ENCODE data around the gene HMOX1. TPM values are rescaled to one million over a fixed set of nuclear protein-coding genes. Genes with fewer than 3 reads are reported as not detected.

Gene HMOX1
- total RNA-seq, 1 donor from 2014 or later = 2.0 TPM

- Mint-ChIP-seq H3K27ac (peak overlapping the region; percentile 49), H3K36me3 (ENCODE audit: low read depth) (peaks cover 1% of the 10 kb centered on the region), H3K4me3 (no peak overlapping the region), H3K4me1 (ENCODE audit: low read depth) (peaks cover 21% of the 10 kb centered on the region), H3K9me3 (no peaks in the 10 kb centered on the region), H3K27me3 (ENCODE audit: insufficient read depth) (peaks cover 17% of the 10 kb centered on the region)
- intact Hi-C loops (cut with micrococcal nuclease) = no loop called here
- DNase-seq (ENCODE audit: low spot score) = no peak
Measured at GRCh38 chr22:35377735-35378134, 3.2 kb upstream of the HMOX1 start.

- Mint-ChIP-seq H3K27me3 (ENCODE audit: insufficient read depth) (peaks cover 21% of the 10 kb centered on the region), H3K4me1 (ENCODE audit: low read depth) (peaks cover 21% of the 10 kb centered on the region), H3K27ac (no peak overlapping the region), H3K4me3 (no peak overlapping the region), H3K36me3 (ENCODE audit: low read depth) (peaks cover 1% of the 10 kb centered on the region), H3K9me3 (no peaks in the 10 kb centered on the region)
- intact Hi-C loops (cut with micrococcal nuclease) = no loop called here
- no peak for DNase-seq (ENCODE audit: low spot score)
Measured at GRCh38 chr22:35378621-35379020, 2.3 kb upstream of the HMOX1 start.

GRCh38 chr22:35379146-35379993 is 1.5 kb upstream of the HMOX1 start:
- H3K27ac Mint-ChIP-seq = no peak overlapping the region

GRCh38 chr22:35380013-35380412 is 883 bp upstream of the HMOX1 start:
- Mint-ChIP-seq H3K27me3 (ENCODE audit: insufficient read depth) (peaks cover 27% of the 10 kb centered on the region), H3K9me3 (no peaks in the 10 kb centered on the region), H3K27ac (no peak overlapping the region), H3K4me3 (peak overlapping the region; percentile 58), H3K36me3 (ENCODE audit: low read depth) (peaks cover 1% of the 10 kb centered on the region), H3K4me1 (ENCODE audit: low read depth) (peaks cover 21% of the 10 kb centered on the region)
- intact Hi-C loops (cut with micrococcal nuclease) = loop anchor here (2.0 kb wide), 2 partner anchors 21 to 29 kb away; partner anchors contain the start of gene MCM5
- DNase-seq (ENCODE audit: low spot score) = no peak

More at GRCh38 chr22:35379146-35379993, 1.5 kb upstream of the HMOX1 start:
- Mint-ChIP-seq H3K27me3 (ENCODE audit: insufficient read depth) (peaks cover 22% of the 10 kb centered on the region), H3K9me3 (no peaks in the 10 kb centered on the region), H3K4me1 (ENCODE audit: low read depth) (peaks cover 21% of the 10 kb centered on the region), H3K36me3 (ENCODE audit: low read depth) (peaks cover 1% of the 10 kb centered on the region), H3K4me3 (no peak overlapping the region)
- DNase-seq (ENCODE audit: low spot score) = no peak
- intact Hi-C loops (cut with micrococcal nuclease) = no loop called here

DNA sequence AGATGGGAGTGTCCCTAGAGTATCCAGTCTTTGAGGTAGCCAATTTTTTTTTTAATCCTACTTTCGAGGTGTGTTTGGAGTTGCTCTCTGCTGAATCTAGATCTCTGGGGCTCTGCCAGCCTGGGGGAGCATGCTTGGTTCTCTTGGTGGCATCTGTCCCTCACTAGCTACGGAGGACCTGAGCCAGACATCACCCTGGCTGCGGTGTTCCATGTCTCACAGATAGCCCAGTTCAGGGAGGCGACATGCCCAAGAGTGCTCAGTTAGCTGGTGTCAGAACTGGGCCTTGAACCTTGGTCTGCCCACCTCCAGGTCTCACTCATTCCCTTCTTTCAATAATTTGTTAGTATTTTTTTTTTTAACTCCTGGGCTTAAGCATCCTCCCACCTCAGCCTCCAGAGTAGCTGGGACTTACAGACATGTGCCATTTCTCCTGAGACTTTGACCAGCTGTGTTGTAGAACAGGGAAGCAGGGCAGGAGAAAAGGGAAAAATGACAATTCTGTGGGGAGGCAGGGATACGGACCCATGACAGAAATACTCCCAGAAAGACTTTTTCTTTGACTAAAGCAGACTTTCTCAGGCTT is 621 bp downstream of the HMOX1 start:
- H3K36me3 Mint-ChIP-seq (ENCODE audit: low read depth) = peaks cover 1% of the 10 kb centered on the region
- peaks cover 21% of the 10 kb centered on the region for H3K4me1 Mint-ChIP-seq (ENCODE audit: low read depth)
- no peaks in the 10 kb centered on the region for H3K9me3 Mint-ChIP-seq

GRCh38 chr22:35383679-35384071 is 2.8 kb downstream of the HMOX1 start:
- intact Hi-C loops (cut with micrococcal nuclease) = no loop called here
- Mint-ChIP-seq H3K27ac (no peak overlapping the region), H3K9me3 (no peaks in the 10 kb centered on the region), H3K27me3 (ENCODE audit: insufficient read depth) (peaks cover 28% of the 10 kb centered on the region), H3K36me3 (ENCODE audit: low read depth) (no peaks in the 10 kb centered on the region), H3K4me3 (no peak overlapping the region), H3K4me1 (ENCODE audit: low read depth) (peaks cover 8% of the 10 kb centered on the region)
- DNase-seq (ENCODE audit: low spot score) = no peak

More for the DNA sequence above, 621 bp downstream of the HMOX1 start:
- Mint-ChIP-seq H3K4me3 (peak overlapping the region; percentile 45), H3K27me3 (ENCODE audit: insufficient read depth) (peaks cover 28% of the 10 kb centered on the region), H3K27ac (no peak overlapping the region)
- intact Hi-C loops (cut with micrococcal nuclease) = loop anchor here (2.0 kb wide), 2 partner anchors 19 to 31 kb away; partner anchors contain the start of gene MCM5
- no peak for DNase-seq (ENCODE audit: low spot score)

DNA sequence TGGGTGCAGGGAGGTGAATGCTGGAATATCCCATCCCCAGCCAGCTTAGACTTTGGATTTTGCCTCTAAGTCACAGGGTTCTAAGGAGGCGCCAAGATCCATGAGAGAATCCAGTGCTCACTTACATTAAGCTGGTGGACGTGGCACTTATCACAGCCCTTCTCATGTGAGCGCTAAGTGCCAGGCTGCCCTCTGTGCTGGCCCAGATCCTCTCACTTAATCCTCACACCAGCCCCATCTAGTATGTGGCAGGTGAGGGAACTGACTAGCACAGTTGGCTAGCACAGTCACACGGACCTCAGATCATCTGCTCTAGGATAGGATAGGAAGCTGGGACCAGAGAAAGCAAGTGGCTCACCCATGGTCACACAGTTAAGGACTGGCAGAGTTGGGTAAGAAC is 3.6 kb downstream of the HMOX1 start:
- H3K4me1 Mint-ChIP-seq (ENCODE audit: low read depth) = peaks cover 8% of the 10 kb centered on the region
- no peak overlapping the region for H3K4me3 Mint-ChIP-seq

DNA sequence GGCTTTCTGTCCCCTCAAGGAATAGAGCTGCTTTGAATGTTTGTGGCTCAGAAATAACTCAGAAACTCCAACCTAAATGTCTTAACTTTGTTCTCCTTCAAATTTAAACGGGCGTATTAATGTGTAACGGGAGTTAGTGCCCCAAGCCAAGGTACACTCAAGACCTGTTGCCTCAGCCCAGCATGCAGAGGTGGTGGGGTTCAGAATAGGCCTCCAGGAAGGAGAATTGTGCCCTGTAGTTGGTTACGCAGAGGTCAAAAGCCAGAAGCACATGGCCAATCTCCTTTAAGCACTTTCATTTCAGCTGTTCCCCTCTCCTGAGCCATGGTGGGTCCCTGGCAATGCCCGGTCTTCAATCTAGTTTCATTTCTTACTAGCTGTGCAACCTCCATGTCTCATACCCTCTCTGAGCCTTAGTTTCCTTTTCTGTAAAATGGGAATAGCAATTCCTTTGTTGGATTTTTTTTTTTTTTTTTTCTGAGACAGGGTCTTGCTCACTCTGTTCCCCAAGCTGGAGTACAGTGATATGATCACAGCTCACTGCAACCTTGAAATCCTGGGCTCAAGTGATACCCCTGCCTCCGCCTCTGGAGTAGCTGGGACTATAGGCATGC is 4.2 kb downstream of the HMOX1 start:
- no peak for DNase-seq (ENCODE audit: low spot score)
- H3K9me3 Mint-ChIP-seq = no peaks in the 10 kb centered on the region
- H3K4me1 Mint-ChIP-seq (ENCODE audit: low read depth) = peaks cover 8% of the 10 kb centered on the region
- no peak overlapping the region for H3K4me3 Mint-ChIP-seq
- H3K27me3 Mint-ChIP-seq (ENCODE audit: insufficient read depth) = peaks cover 28% of the 10 kb centered on the region
- H3K27ac Mint-ChIP-seq = no peak overlapping the region
- intact Hi-C loops (cut with micrococcal nuclease) = no loop called here
- H3K36me3 Mint-ChIP-seq (ENCODE audit: low read depth) = no peaks in the 10 kb centered on the region

More for the DNA sequence above, 3.6 kb downstream of the HMOX1 start:
- no peak for DNase-seq (ENCODE audit: low spot score)
- H3K36me3 Mint-ChIP-seq (ENCODE audit: low read depth) = no peaks in the 10 kb centered on the region
- H3K9me3 Mint-ChIP-seq = no peaks in the 10 kb centered on the region
- H3K27me3 Mint-ChIP-seq (ENCODE audit: insufficient read depth) = peaks cover 28% of the 10 kb centered on the region
- intact Hi-C loops (cut with micrococcal nuclease) = no loop called here
- H3K27ac Mint-ChIP-seq = no peak overlapping the region

DNA sequence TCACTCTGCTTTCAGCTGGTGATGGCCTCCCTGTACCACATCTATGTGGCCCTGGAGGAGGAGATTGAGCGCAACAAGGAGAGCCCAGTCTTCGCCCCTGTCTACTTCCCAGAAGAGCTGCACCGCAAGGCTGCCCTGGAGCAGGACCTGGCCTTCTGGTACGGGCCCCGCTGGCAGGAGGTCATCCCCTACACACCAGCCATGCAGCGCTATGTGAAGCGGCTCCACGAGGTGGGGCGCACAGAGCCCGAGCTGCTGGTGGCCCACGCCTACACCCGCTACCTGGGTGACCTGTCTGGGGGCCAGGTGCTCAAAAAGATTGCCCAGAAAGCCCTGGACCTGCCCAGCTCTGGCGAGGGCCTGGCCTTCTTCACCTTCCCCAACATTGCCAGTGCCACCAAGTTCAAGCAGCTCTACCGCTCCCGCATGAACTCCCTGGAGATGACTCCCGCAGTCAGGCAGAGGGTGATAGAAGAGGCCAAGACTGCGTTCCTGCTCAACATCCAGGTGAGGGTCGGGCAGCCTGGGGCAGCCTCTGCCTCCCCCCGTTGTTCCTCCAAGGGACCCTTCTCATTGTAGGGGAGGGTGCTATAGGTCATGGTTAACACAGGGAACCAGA is 5.9 kb downstream of the HMOX1 start:
- Mint-ChIP-seq H3K9me3 (no peaks in the 10 kb centered on the region), H3K27me3 (ENCODE audit: insufficient read depth) (peaks cover 19% of the 10 kb centered on the region), H3K27ac (no peak overlapping the region), H3K4me1 (ENCODE audit: low read depth) (peaks cover 2% of the 10 kb centered on the region), H3K4me3 (no peak overlapping the region), H3K36me3 (ENCODE audit: low read depth) (no peaks in the 10 kb centered on the region)
- DNase-seq (ENCODE audit: low spot score) = no peak
- intact Hi-C loops (cut with micrococcal nuclease) = no loop called here

GRCh38 chr22:35390933-35391332 is 10.0 kb downstream of the HMOX1 start:
- Mint-ChIP-seq H3K27me3 (ENCODE audit: insufficient read depth) (no peaks in the 10 kb centered on the region), H3K27ac (no peak overlapping the region), H3K9me3 (no peaks in the 10 kb centered on the region), H3K4me3 (no peak overlapping the region), H3K4me1 (ENCODE audit: low read depth) (peaks cover 4% of the 10 kb centered on the region), H3K36me3 (ENCODE audit: low read depth) (no peaks in the 10 kb centered on the region)
- intact Hi-C loops (cut with micrococcal nuclease) = no loop called here
- no peak for DNase-seq (ENCODE audit: low spot score)

GRCh38 chr22:35392357-35392756 is 11.5 kb downstream of the HMOX1 start:
- no peak overlapping the region for H3K4me3 Mint-ChIP-seq
- H3K27me3 Mint-ChIP-seq (ENCODE audit: insufficient read depth) = no peaks in the 10 kb centered on the region
- intact Hi-C loops (cut with micrococcal nuclease) = no loop called here
- no peak for DNase-seq (ENCODE audit: low spot score)
- no peaks in the 10 kb centered on the region for H3K36me3 Mint-ChIP-seq (ENCODE audit: low read depth)
- H3K9me3 Mint-ChIP-seq = no peaks in the 10 kb centered on the region
- peaks cover 4% of the 10 kb centered on the region for H3K4me1 Mint-ChIP-seq (ENCODE audit: low read depth)
- no peak overlapping the region for H3K27ac Mint-ChIP-seq

DNA sequence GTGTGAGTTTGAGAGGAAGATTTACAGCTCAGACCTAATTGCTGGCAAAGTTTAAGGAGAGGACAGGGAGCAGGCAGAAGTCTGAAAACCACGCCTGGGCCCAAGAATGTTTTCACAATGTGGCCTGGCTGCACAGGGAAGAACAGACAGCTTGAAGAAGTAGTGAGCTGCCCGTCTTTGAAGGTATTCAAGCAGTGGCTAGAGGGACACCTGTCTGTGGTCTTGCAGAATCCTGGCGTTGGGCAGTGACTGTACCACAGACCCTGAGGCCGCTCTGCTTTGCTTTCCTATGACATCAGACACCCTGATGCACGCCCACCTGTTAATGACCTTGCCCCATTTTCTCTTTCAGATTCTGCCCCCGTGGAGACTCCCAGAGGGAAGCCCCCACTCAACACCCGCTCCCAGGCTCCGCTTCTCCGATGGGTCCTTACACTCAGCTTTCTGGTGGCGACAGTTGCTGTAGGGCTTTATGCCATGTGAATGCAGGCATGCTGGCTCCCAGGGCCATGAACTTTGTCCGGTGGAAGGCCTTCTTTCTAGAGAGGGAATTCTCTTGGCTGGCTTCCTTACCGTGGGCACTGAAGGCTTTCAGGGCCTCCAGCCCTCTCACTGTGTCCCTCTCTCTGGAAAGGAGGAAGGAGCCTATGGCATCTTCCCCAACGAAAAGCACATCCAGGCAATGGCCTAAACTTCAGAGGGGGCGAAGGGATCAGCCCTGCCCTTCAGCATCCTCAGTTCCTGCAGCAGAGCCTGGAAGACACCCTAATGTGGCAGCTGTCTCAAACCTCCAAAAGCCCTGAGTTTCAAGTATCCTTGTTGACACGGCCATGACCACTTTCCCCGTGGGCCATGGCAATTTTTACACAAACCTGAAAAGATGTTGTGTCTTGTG is 12.5 kb downstream of the HMOX1 start:
- Mint-ChIP-seq H3K27me3 (ENCODE audit: insufficient read depth) (no peaks in the 10 kb centered on the region), H3K27ac (no peak overlapping the region), H3K36me3 (ENCODE audit: low read depth) (no peaks in the 10 kb centered on the region), H3K4me1 (ENCODE audit: low read depth) (peaks cover 4% of the 10 kb centered on the region), H3K4me3 (no peak overlapping the region), H3K9me3 (no peaks in the 10 kb centered on the region)
- DNase-seq (ENCODE audit: low spot score) = no peak
- intact Hi-C loops (cut with micrococcal nuclease) = no loop called here
